Thyroid gland (tissue), 4 donors: ENCODE measurements around the gene SLC7A9.

Experiments
- CTCF ChIP-seq, 6 experiments: fragments of 200-600 bp in 3 of 6; fragments of 450-650 bp in 3 of 6; sonication (generic) in 3 of 6; IDR thresholded peaks; one replicate each; pipeline ENCODE4 v1.5.1; 2016 to 2019; ENCODE audit warnings: antibody characterized with exemption in 6 of 6, mild to moderate bottlenecking in 2 of 6, inconsistent platforms in 1 of 6, moderate library complexity in 1 of 6
- POLR2A ChIP-seq, 2 donors: fragments of 450-650 bp; IDR thresholded peaks; one replicate each; pipeline ENCODE4 v1.6.1; 2017; ENCODE audit warnings: antibody characterized with exemption in 2 of 2, mild to moderate bottlenecking in 2 of 2, moderate library complexity in 1 of 2

GRCh38 chr19:32798201-32798600 lies 71.4 kb downstream of the SLC7A9 start:
- TF ChIP-seq CTCF (IDR thresholded peaks at IDR 0.05) (no peak), POLR2A (IDR thresholded peaks at IDR 0.05) (no peak)
